Skin of body (tissue), 2 donors: ENCODE data around the gene STT3B. TPM values are rescaled to one million over a fixed set of nuclear protein-coding genes. Genes with fewer than 3 reads are reported as not detected.
A peak's percentile ranks its signal among the peaks of the same experiment; 100 is the strongest.
"Not testable (repeated sequence)": the region's sequence is repeated elsewhere in the genome, so short reads cannot be mapped to it uniquely, and the experiment has no call there.

Source experiments
- DNase-seq: peaks from one replicate; lab custom pipeline; 2025; lab: John Stamatoyannopoulos, UW
- total RNA-seq: library from RNA; depleted of rRNA; stranded (reverse); fragments of >200 nt; gene quantifications from one replicate; pipeline ENCODE4 v1.2.3, GENCODE V29; 2014

Gene STT3B
- 124 TPM for total RNA-seq

GRCh38 chr3:31532587-31533168, at the start of gene STT3B:
STT3B (plus strand) TSS chr3:31532925; CDS start chr3:31532999, 74 bp downstream.
- peak; percentile 76 for DNase-seq

GRCh38 chr3:31483776-31484175, 48.9 kb upstream of the STT3B start:
- no peak for DNase-seq

- DNase-seq, result no peak
Observed at GRCh38 chr3:31485196-31485595, 47.5 kb upstream of the STT3B start.

- no peak for DNase-seq
Observed at GRCh38 chr3:31486865-31487533, 45.7 kb upstream of the STT3B start.

GRCh38 chr3:31488475-31489017, 44.2 kb upstream of the STT3B start:
- no peak for DNase-seq

DNA sequence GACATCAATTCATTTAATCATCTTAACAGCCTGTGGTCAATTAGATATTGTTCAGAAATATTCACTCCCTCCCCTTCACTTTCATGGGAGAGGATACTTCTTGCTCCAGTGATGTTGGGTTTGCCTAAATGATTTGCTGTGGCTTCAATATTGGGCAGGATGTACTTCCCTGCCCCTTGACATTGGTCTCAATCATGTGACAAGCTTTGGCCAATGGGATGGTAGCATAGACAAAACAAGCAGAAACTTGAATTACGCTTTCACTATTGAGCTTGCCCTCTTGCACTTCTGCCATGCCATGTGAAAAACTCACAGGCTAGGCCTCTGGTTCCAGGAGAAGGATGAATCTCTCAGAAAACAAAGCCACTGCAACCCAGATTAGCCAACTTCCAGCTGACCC, 42.2 kb upstream of the STT3B start:
- DNase-seq, result no peak

DNA sequence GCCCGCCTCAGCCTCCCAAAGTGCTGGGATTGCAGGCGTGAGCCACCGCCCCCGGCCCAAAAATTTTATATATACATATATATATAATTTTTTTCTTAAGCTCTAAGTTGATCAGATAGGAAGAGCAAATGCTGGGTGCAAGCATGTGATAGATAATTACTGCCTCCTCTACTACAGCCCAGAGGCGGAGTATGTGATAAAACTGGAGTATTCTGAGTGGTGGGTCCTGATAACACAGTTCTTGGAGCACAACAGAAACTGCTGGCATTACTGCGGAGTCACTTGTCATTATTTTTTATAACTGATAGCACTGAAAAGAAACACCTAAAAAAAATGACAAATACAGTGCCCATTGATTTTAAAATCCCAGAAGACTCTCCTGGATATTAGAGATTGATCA, 41.1 kb upstream of the STT3B start:
- no peak for DNase-seq

DNA sequence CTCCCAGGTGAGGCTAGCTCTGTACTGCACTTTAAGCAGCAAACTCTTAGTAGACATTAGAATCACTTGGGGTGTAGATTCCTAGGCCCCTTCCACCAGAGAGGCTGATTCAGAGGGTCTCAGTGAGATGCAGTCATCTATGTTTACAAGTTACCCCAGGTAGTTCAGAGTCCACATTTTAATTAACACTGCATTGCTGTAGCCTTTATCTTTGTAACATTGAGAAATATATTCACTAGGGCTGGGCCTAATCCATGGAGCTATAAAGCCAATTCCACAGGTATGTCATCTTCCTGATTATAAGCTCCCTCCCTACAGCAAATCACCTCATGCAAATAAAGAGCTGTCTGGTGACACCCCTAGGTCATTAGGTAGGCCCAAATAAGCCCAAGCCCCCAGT, 39.6 kb upstream of the STT3B start:
- no peak for DNase-seq

DNA sequence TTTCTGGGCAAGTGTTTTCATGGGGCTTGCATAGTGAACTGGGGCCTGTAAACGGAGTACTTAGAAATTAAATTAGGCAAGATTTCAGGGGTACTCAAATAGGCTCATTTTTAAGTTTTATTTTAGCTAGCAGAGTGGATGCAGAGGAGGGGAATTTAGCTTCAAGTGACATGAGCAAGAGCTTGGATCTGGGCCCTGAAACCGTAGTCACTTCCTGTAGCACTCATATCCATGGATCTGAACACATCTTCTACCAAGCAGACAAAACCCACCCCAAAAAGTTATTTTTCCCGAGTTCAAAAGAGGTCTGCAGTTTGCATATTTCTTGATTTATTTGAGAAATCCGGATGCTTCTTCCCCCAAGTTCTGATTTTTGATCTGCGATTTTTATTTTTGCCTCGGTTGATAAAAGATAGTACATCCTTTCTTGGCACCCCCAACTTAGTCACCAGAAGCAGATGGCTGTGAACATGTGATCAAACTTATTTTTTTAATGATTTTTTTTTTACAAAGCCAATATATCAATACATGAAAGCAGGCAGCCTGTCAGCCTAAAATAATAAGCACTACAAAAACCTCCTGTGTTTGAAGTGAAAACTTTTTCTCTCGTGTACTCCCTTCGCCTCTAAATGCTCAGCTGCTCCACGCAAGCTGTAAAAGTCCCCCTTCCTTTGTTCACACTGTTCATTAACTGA, 36.6 kb upstream of the STT3B start:
- no peak for DNase-seq

DNA sequence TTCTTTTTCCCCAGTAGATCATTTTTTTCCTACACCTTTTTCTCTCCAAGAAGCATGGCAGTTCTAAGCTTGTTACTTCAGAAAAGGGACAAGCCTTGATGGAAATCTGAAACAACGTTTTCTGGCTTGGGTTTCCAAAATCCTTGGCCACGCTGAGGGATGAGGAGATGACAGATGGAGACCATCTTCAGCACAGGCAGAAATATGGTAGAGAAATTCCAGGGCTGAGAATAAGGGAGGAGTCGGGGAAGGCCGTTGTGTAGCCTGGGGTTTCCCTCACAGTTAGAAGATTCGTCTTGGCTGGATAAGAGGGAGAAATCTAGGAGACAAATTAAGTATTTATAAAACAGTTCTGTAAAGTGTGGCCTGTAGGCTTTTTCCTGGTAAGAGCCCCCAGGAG, 33.9 kb upstream of the STT3B start:
- DNase-seq, result no peak

DNA sequence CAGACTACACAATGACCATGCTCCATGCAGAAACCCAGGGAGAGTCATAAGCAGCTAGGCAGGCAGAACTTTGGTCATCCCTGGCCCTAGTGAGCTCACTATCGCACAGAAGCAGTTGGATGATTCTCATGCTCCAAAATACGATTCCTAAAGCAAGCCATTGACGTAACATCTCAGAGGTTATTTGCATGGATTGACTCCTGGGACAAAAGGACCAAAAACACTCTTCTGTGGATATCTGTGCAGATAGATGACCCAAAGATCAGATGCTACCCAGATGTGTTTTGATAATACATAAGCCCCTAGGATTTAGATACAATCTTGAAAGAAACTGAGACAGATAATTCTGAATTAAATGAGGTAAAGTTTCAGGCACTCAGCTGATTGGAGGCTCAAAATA, 33.4 kb upstream of the STT3B start:
- no peak for DNase-seq

DNA sequence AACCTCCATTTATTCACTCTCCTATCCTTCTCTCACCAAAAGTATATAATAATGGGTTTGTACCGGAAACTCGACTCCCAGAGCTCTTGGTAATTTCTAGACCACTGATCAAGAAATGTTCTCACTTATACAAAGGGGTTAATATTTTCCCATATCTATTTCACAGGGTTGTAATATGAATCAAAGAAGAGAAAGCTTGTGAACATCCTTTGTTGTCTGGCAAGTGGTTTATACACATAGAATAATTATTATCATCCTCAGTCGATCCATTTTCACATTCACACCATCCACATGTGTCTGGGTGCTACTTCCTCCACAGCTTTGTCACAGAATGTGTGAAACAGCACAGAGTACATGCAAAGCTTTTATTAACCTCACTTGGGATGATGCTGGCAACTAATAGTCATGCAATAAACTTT, 29.9 kb upstream of the STT3B start:
- DNase-seq, result no peak

DNA sequence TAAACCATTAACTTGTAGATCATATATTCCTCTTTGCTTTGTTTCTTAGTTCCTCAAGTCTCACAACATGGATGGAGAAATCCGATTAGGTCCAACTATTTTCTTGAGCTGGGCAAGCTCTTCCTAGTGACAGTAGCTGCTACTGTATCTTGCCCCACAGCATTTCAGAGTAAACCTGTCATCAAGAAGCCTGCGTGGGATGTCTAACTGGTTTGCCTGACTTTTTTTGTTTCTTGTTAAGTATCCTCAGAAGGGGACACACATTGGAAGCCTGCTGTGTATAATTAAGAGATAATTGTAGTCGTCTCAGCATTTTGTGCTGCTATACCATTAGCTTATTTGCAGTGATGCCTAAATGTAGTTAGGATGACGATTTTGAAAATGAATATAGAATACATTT, 29.3 kb upstream of the STT3B start:
- DNase-seq, result no peak

DNA sequence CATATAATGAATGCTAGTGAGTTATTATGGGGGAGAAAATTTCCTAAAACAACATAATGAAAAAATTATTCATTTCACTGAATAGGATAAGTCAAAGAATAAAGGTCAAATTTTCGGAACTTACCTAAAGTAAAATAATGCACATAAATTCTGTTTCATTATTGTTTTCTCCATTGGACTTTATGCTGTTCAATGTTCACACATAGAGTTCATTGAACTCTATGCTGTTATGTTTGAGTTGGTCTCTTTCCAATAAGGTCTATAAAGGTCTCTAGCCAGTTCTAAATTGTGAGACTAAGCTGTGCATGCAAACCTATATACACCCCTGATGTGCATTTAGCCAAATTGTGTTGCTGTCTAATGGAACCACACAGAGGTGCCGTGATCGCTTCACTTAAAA, 28.5 kb upstream of the STT3B start:
- DNase-seq, result no peak

DNA sequence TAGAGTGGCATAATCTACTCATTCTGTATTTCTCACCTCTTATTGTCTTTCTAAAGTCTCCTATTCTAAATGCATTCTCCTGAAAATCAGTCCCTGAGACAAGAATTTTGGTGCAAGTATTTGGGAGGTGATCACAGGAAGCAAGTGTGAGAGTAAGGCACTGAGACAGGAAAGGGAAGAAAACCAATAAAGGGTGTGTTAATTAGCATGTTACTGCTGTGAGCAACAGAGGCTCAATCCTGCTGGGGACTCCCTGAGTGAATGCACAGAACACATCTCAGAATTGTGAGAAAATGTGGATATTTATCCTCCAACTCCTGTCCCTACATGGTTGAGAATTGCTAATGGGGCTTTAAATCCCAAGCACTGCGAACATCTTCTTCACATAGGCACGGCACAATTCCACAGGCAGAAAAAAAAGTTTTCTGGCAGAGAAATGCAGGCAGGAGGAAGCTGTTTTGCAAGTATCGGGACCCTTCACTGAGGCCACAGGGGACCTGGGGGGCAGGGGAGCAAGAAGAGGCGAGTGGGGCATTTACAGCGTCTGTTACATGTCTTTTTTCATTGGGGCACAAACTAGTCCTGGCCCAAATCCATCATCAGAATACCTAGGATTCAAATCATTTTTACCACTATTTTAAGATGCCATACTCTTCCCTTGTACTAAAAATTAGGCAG, 27.2 kb upstream of the STT3B start:
- DNase-seq, result no peak

DNA sequence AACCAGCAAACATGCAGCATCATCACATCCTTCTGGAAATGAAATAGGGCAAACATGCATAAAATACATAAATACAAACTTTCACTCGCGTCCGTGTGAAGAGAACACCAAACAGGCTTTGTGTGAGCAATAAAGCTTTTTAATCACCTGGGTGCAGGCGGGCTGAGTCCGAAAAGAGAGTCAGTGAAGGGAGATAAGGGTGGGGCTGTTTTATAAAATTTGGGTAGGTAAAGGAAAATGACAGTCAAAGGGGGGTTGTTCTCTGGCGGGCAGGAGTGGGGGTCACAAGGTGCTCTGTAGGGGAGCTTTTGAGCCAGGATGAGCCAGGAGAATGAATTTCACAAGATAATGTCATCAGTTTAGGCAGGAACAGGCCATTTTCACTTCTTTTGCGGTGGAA, 26.2 kb upstream of the STT3B start:
- DNase-seq, result not testable (repeated sequence)

GRCh38 chr3:31508452-31509146, 24.1 kb upstream of the STT3B start:
- DNase-seq, result no peak

DNA sequence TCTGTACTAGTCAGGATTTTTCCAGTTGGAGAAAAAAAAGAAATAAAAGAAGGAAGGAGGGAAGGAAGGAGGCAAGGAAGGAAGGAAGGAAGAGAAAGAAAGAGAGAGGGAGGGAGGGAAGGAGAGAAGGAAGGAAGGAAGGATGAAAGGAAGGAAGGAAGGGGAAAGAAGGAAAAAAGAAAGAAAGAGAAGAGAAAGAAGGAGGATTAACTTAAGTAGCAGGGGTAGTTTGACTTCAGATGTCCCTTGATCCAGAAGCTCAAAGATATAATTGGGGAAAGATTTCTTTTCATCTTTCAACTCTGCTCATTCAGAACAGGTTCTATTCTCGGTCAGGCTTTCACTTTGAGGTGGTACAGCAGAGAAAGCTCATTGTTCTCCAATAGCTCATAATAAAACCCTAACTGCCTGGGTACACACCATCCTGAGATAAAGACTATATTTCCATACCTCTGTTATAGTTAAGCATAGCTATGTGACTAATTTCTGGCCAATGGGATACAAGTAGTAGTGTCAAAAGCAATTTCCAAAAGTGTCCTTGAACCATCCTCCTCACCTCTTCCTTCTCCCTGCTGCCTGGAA, 23.5 kb upstream of the STT3B start:
- DNase-seq, result no peak

- no peak for DNase-seq
Observed at GRCh38 chr3:31514570-31514969, 18.2 kb upstream of the STT3B start.

- no peak for DNase-seq
Observed at GRCh38 chr3:31515486-31516284, 17.0 kb upstream of the STT3B start.
